CD14-positive monocyte (primary cell): Measurements from ENCODE around the gene YKT6. TPM values are rescaled to one million over a fixed set of nuclear protein-coding genes. Genes with fewer than 3 reads are reported as not detected.

Source experiments
- DNase-seq, 3 donors: peaks; one replicate each; pipeline ENCODE4 v3.0.0-alpha.2; 2011 to 2022
- H2AFZ ChIP-seq: 2 replicates; pipeline ENCODE4 v1.6.0; 2012; ENCODE audit warnings: mild to moderate bottlenecking, low read depth, low read length, inconsistent platforms; ENCODE audit not compliant: insufficient read depth, poor library complexity, severe bottlenecking
- H3K27ac ChIP-seq, 2 donors: 1 replicate in 1 of 2; 2 replicates in 1 of 2; pipeline ENCODE4 v1.5.1; 2012 to 2013; ENCODE audit warnings: low read length in 2 of 2, control low read depth in 1 of 2, inconsistent platforms in 1 of 2, low read depth in 1 of 2, mild to moderate bottlenecking in 1 of 2
- H3K27me3 ChIP-seq, 2 donors: one replicate each; pipeline versions ENCODE4 v1.6.0 to v1.6.1; 2011 to 2013; ENCODE audit warnings: low read length in 2 of 2; ENCODE audit not compliant: control insufficient read depth in 2 of 2, insufficient read depth in 2 of 2
- H3K36me3 ChIP-seq, 2 donors: replicated peaks in 1 of 2; 1 replicate in 1 of 2; 2 replicates in 1 of 2; pipeline versions ENCODE4 v1.5.1 to v1.6.1; 2012 to 2013; ENCODE audit warnings: low read length in 2 of 2, control low read depth in 1 of 2, inconsistent platforms in 1 of 2, mild to moderate bottlenecking in 1 of 2; ENCODE audit not compliant: insufficient read depth in 2 of 2, control insufficient read depth in 1 of 2
- H3K4me1 ChIP-seq, 2 donors: 1 replicate in 1 of 2; 2 replicates in 1 of 2; pipeline versions ENCODE4 v1.5.1 to v1.6.1; 2012 to 2013; ENCODE audit warnings: low read length in 2 of 2, control low read depth in 1 of 2, inconsistent platforms in 1 of 2, mild to moderate bottlenecking in 1 of 2, moderate library complexity in 1 of 2; ENCODE audit not compliant: insufficient read depth in 2 of 2, control insufficient read depth in 1 of 2
- H3K4me2 ChIP-seq: replicated peaks from 2 replicates; pipeline ENCODE3; 2012; ENCODE audit warnings: low read length, moderate library complexity, mild to moderate bottlenecking; ENCODE audit not compliant: poor library complexity, severe bottlenecking; ENCODE audit errors: extremely low read depth
- H3K4me3 ChIP-seq, 3 experiments: fragments of 200-600 bp in 1 of 3; sonication (generic) in 1 of 3; replicated peaks in 1 of 3; 1 replicate in 2 of 3; 2 replicates in 1 of 3; pipeline ENCODE4 v1.5.1; 2011 to 2013; ENCODE audit warnings: low read length in 3 of 3, mild to moderate bottlenecking in 3 of 3, control low read depth in 2 of 3, low read depth in 2 of 3, inconsistent platforms in 1 of 3, moderate library complexity in 1 of 3
- H3K79me2 ChIP-seq: 2 replicates; pipeline ENCODE4 v1.6.0; 2012; ENCODE audit warnings: mild to moderate bottlenecking, control low read depth, inconsistent platforms, low read length, moderate library complexity; ENCODE audit not compliant: insufficient read depth
- H3K9ac ChIP-seq: 2 replicates; pipeline ENCODE4 v1.6.0; 2017; ENCODE audit warnings: low read length, mild to moderate bottlenecking; ENCODE audit not compliant: insufficient read depth, poor library complexity, severe bottlenecking
- H3K9me3 ChIP-seq, 2 donors: replicated peaks in 1 of 2; 1 replicate in 1 of 2; 2 replicates in 1 of 2; pipeline versions ENCODE4 v1.5.1 to v1.6.1; 2012 to 2013; ENCODE audit warnings: low read length in 2 of 2, control low read depth in 1 of 2; ENCODE audit not compliant: control insufficient read depth in 1 of 2, insufficient read depth in 1 of 2
- H4K20me1 ChIP-seq: 2 replicates; pipeline ENCODE4 v1.6.0; 2012; ENCODE audit warnings: mild to moderate bottlenecking, low read length, control low read depth, moderate library complexity; ENCODE audit not compliant: insufficient read depth
- H3K27ac Mint-ChIP-seq, 7 donors: one replicate each; pipeline ENCODE4 v1.8.0; 2020; ENCODE audit warnings: mild to moderate bottlenecking in 7 of 7, mixed read lengths in 7 of 7, moderate library complexity in 6 of 7, inconsistent platforms in 2 of 7
- H3K27me3 Mint-ChIP-seq, 3 donors: one replicate each; pipeline ENCODE4 v1.8.0; 2021 to 2022; ENCODE audit warnings: low read depth in 3 of 3, mild to moderate bottlenecking in 3 of 3, mixed read lengths in 3 of 3, moderate library complexity in 3 of 3, inconsistent platforms in 1 of 3
- H3K36me3 Mint-ChIP-seq, 2 donors: one replicate each; pipeline ENCODE4 v1.8.0; 2020; ENCODE audit warnings: mixed read lengths in 2 of 2, inconsistent platforms in 1 of 2, mild to moderate bottlenecking in 1 of 2
- H3K4me1 Mint-ChIP-seq: one replicate; pipeline ENCODE4 v1.8.0; 2020; ENCODE audit warnings: mild to moderate bottlenecking, mixed read lengths
- H3K4me3 Mint-ChIP-seq, 2 donors: one replicate each; pipeline ENCODE4 v1.8.0; 2020; ENCODE audit warnings: mild to moderate bottlenecking in 2 of 2, mixed read lengths in 2 of 2, moderate library complexity in 1 of 2
- H3K9me3 Mint-ChIP-seq, 7 donors: one replicate each; pipeline ENCODE4 v1.8.0; 2020 to 2022; ENCODE audit warnings: mixed read lengths in 7 of 7, mild to moderate bottlenecking in 6 of 7, moderate library complexity in 6 of 7, inconsistent platforms in 2 of 7
- CTCF ChIP-seq: fragments of 200-600 bp; IDR thresholded peaks from one replicate; pipeline ENCODE4 v1.8.0; 2022; ENCODE audit warnings: antibody characterized with exemption, mild to moderate bottlenecking
- WGBS: methylation state at CpG from one replicate; pipeline ENCODE4 v1.1.5; 2013; ENCODE audit warnings: missing lambda C conversion rate; ENCODE audit not compliant: insufficient coverage; 5-methylcytosine and 5-hydroxymethylcytosine counted together
- intact Hi-C, 2 donors: fragments of 100-400 bp; cut with micrococcal nuclease; formaldehyde crosslinking; loops; one replicate each; pipeline versions ENCODE4 v1.15.0 to v1.15.1; 2023
- polyA plus RNA-seq, 3 donors: library from polyadenylated mRNA; depleted of rRNA in 1 of 3; unstranded in 2 of 3; stranded (reverse) in 1 of 3; fragments of 300-500 nt in 2 of 3; fragments of >200 nt in 1 of 3; fragmentation: Illumina TruSeq in 2 of 3; gene quantifications; 1 replicate in 2 of 3; 2 replicates in 1 of 3; pipeline ENCODE4 v1.2.3, GENCODE V29; 2012 to 2021

YKT6 gene
- polyA plus RNA-seq, 3 donors: 26.4 to 45.7 (median 35.2) TPM

- Mint-ChIP-seq H3K27ac (no peak overlapping the region), H3K27me3 (peaks cover 5 to 8% (median 7%) of the 10 kb centered on the region in 3 donors), H3K9me3 (peaks cover 5 to 17% (median 13%) of the 10 kb centered on the region in 7 donors), H3K4me3 (no peak overlapping the region), H3K4me1 (no peaks in the 10 kb centered on the region), H3K36me3 (no peaks in the 10 kb centered on the region)
- H3K27me3 ChIP-seq: no peaks in the 10 kb centered on the region
- 77% methylated on average over 4 of the region's 5 CpGs for whole genome bisulfite sequencing
- H3K4me2 ChIP-seq: no peak overlapping the region
- intact Hi-C loops: no loop called here
- H3K36me3 ChIP-seq: no peaks in the 10 kb centered on the region
- no peak for DNase-seq
- no peaks in the 10 kb centered on the region for H3K4me1 ChIP-seq
- peaks cover 11 to 13% of the 10 kb centered on the region in 2 donors for H3K9me3 ChIP-seq
- H3K27ac ChIP-seq: no peak overlapping the region
- TF ChIP-seq CTCF: no peak
- no peak overlapping the region for H2AFZ ChIP-seq
- no peaks in the 10 kb centered on the region for H3K79me2 ChIP-seq
- H4K20me1 ChIP-seq: no peaks in the 10 kb centered on the region
- no peak overlapping the region for H3K4me3 ChIP-seq
- H3K9ac ChIP-seq: no peak overlapping the region
These were observed 18.0 kb upstream of the YKT6 start for GRCh38 chr7:44182827-44183226.

- H3K27me3 Mint-ChIP-seq: peaks cover 5 to 8% (median 7%) of the 10 kb centered on the region in 3 donors
- no peak overlapping the region for H2AFZ ChIP-seq
- H3K79me2 ChIP-seq: no peaks in the 10 kb centered on the region
- no peak overlapping the region for H3K9ac ChIP-seq
- no peaks in the 10 kb centered on the region for H3K4me1 Mint-ChIP-seq
- no peak overlapping the region for H3K27ac Mint-ChIP-seq
- no peaks in the 10 kb centered on the region for H4K20me1 ChIP-seq
- DNase-seq: no peak
- peaks cover 11 to 13% of the 10 kb centered on the region in 2 donors for H3K9me3 ChIP-seq
- H3K36me3 ChIP-seq: no peaks in the 10 kb centered on the region
- H3K4me3 Mint-ChIP-seq: no peak overlapping the region
- H3K4me1 ChIP-seq: no peaks in the 10 kb centered on the region
- H3K27ac ChIP-seq: no peak overlapping the region
- H3K4me3 ChIP-seq: no peak overlapping the region
- intact Hi-C loops: no loop called here
- WGBS: no CpG with 5 or more reads among the region's 2 CpGs
- H3K36me3 Mint-ChIP-seq: no peaks in the 10 kb centered on the region
- TF ChIP-seq CTCF: no peak
- H3K27me3 ChIP-seq: no peaks in the 10 kb centered on the region
- H3K9me3 Mint-ChIP-seq: peaks cover 5 to 17% (median 13%) of the 10 kb centered on the region in 7 donors
- H3K4me2 ChIP-seq: no peak overlapping the region
These were observed 17.4 kb upstream of the YKT6 start for GRCh38 chr7:44183386-44183785.
